Astrocyte (in vitro differentiated cells and primary cell): ENCODE measurements around the gene DNAH9.

Source experiments
- EZH2 ChIP-seq: IDR thresholded peaks from 2 replicates; pipeline ENCODE4 v1.6.1; 2012; ENCODE audit warnings: mild to moderate bottlenecking, low read length, inconsistent platforms; ENCODE audit not compliant: insufficient read depth
- TF ChIP-seq, protein P1 (sequence below): IDR thresholded peaks from 2 replicates; pipeline ENCODE4 v1.5.1; 2011; ENCODE audit warnings: low read depth, mild to moderate bottlenecking, inconsistent platforms, low read length, moderate library complexity; ENCODE audit not compliant: insufficient read depth

DNA sequence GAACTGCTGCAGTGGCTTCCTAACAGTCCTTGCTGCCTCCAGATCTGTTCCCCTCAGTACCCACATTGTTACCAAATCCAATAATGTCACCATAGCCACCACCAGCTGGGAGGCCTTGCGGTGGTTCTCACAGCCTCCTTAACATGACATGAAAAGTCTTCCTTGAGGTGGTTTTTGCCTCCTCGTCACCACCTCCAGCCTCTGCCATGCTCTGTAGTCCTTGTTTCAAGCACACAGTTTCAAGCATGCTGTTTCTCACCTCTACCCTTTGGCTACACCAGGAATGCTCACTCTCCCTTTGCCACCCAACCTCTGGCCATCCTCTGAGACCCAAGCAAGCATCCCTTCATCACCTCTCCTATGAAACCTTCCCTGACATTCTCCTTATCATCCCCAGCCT, 47.2 kb downstream of the DNAH9 start:
- TF ChIP-seq, protein P1, sequence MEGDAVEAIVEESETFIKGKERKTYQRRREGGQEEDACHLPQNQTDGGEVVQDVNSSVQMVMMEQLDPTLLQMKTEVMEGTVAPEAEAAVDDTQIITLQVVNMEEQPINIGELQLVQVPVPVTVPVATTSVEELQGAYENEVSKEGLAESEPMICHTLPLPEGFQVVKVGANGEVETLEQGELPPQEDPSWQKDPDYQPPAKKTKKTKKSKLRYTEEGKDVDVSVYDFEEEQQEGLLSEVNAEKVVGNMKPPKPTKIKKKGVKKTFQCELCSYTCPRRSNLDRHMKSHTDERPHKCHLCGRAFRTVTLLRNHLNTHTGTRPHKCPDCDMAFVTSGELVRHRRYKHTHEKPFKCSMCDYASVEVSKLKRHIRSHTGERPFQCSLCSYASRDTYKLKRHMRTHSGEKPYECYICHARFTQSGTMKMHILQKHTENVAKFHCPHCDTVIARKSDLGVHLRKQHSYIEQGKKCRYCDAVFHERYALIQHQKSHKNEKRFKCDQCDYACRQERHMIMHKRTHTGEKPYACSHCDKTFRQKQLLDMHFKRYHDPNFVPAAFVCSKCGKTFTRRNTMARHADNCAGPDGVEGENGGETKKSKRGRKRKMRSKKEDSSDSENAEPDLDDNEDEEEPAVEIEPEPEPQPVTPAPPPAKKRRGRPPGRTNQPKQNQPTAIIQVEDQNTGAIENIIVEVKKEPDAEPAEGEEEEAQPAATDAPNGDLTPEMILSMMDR, result no peak
- TF ChIP-seq EZH2, result no peak
